OCI-M2 (cell line): ENCODE measurements around the gene HMBS.
"Not testable (repeated sequence)": the region's sequence is repeated elsewhere in the genome, so short reads cannot be mapped to it uniquely, and the experiment has no call there.

Source experiments
- DNase-seq: peaks from one replicate; lab custom pipeline; 2025; ENCODE audit not compliant: unreplicated experiment; lab: John Stamatoyannopoulos, UW

The HMBS gene

GRCh38 chr11:119118227-119118626, 33.5 kb downstream of the HMBS start:
- DNase-seq, result no peak

- DNase-seq, result no peak
These were observed 34.3 kb downstream of the HMBS start for GRCh38 chr11:119118946-119119345.

- DNase-seq, result no peak
These were observed 35.9 kb downstream of the HMBS start for GRCh38 chr11:119120639-119121007.

GRCh38 chr11:119121008-119121810, 36.5 kb downstream of the HMBS start, which contains the start of gene HINFP:
Gene HINFP (plus strand): TSS chr11:119121580. CDS start chr11:119126945, 5,365 bp downstream.
- peak; percentile 83 for DNase-seq

- no peak for DNase-seq
These were observed 37.1 kb downstream of the HMBS start for GRCh38 chr11:119121811-119122124.

GRCh38 chr11:119125821-119126220, 41.1 kb downstream of the HMBS start:
- no peak for DNase-seq

- DNase-seq, result no peak
These were observed 42.1 kb downstream of the HMBS start for GRCh38 chr11:119126675-119127268.

- DNase-seq, result no peak
These were observed 46.0 kb downstream of the HMBS start for GRCh38 chr11:119130662-119131061.

- DNase-seq, result no peak
These were observed 49.8 kb downstream of the HMBS start for GRCh38 chr11:119134389-119134978.

- DNase-seq, result not testable (repeated sequence)
These were observed 54.6 kb downstream of the HMBS start for GRCh38 chr11:119139276-119139675.
